Activated T-cell treated with anti-CD3 and anti-CD28 coated beads for 48 hours (primary cell): ENCODE measurements around the gene RGS16.

Experiments
- DNase-seq: peaks from one replicate; pipeline ENCODE4 v3.0.0-alpha.2; 2020; ENCODE audit warnings: low read depth

The RGS16 gene

DNA sequence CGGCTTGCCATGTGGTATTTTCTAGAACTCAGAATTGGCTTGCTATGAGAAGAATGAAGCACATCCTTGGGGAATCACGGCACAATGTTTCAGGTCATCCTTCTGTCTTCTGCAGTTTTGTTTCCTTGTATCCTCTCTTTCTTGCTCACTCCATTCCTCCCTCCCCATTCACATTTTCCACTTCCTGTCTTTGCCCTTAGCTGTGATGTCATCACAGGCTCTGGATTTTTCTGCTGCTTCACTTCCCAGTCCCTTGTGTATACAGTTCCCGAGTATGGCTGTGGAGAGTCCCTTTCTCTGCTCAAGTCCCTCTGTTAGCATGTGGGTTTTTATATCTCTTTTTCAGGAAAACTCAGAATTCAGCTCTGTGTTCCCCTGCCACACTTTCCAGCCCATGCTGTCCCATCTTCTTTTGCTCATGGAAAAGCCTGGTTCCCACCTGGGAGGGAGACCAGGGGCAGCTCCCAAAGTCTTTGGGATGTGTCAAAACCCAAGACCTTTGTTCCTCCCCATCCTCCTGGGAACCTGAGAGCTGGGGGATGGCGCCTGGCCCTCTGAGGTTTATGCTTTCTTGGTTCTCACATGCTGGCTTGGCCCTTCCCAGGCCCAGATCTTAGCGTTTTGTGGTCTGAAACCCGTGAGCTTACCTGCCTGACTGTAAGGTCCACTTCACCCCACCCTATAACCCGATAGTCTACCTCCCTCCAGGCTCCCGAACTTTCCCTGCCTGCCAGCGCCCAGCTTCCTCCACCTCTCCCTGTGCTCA, 4.8 kb upstream of the RGS16 start:
- no peak for DNase-seq

DNA sequence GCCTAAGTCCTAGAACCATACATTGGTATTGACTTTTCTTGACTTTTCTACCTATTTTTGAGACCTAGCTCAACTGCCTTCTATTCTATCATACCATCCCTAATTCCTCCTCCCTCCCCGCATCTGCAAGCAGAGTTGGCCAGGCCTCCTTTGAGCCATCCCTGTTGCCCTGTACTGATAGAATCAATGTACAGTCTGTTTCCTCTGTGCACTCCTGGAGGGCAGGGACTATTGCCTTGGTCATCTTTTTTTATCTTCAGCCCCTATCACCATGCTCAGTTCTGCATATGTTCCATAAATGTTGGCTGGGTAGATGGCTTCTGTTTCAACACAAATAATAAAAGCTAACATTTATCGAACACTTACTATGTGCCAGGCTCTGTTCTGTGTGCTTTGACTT, 4.0 kb upstream of the RGS16 start:
- DNase-seq = no peak

DNA sequence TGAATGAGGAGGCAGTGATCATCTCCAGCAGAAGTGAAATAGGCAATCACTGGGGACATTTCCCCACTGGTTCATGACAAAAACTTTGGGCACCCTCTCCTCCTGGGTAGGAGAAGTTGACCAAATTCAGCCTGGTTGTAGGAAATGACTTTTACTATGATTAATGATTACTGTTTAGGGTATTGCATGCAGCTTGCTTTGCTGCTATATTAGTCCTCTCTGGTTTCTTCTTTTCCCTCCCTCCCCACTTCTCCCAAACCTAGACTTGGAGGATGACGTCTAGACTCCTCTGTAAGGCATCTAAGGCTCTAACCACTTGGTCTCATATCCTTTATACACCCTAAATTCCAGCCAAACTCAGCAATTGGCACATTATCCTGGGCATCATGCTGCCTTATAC, 3.4 kb upstream of the RGS16 start:
- DNase-seq = no peak

DNA sequence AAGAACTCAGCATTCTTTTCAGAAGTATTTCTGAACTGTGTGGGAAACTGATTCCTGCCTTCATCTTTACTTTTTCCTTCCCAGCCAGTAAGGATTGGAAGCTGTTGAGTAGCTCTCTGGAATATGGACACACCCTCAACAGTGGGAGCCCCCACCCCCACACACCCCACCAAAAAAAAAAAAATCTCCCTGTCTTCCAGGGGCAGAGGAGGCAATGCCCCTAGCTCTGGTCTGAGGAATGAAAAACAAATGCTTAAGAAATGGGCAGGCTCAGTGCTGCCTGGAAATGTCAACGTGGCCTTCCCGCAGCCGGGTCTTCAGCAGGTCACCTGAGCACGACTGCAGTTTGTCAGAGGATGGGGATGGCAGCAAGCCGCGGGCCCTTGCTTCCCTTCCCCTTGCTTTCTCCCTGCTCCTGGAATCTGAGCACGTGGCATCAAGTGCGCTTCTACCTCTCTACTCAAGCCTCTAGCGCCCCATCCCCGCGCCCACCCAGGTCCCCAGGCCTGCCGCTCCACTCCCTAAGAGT, 479 bp downstream of the RGS16 start:
- DNase-seq = no peak

DNA sequence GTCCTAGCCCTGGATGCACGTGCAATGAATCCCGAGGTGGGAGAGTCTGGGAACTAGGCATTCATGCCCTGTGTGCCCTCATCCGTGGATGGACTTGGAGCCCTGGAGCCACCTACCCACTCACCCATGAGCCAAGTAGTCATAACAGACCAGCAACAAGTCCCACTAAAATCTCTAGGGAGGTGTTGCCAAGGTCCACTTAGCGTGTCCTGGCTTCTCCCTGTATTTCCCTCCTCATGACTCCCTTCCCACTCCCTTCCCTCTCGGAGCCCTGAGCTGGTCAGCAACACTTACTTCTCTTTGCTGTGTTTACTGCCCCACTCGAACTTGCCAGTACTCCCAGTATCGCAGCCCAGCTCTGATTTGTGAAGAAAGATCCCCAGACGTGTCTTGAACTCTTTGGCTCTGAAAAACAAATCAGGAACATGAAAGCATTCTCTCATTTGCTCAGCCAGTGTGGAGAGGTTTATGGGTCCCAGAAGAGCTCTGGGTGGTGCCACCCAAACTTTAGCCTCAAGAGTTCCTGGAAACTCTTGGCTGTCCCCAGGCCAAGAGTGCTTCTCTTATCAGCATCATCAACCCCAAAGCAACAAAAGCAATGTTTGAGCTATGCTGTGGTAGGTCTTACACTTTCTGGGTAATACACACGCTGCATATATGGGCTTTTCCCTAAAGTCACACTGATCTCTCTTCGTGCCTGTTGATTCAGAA, 1.1 kb downstream of the RGS16 start:
- no peak for DNase-seq

DNA sequence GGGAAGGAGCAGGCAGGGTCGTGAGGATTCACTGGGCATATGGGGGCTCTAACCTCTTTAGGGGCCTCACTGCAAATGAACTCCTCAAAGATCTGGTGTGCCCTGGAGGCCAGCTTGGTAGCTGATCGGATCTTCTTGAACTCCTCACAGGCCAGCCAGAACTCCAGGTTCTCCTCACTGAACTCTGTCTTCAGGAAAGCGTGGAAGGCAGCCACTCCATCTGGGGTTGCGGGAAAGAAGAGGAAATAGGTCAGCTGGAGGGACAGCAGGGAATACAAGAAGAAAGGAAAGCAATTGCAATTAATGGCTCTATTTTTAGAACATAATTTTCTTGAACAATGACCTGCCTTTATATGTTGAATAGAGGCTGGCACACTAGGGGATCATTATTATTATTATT, 2.3 kb downstream of the RGS16 start:
- no peak for DNase-seq

DNA sequence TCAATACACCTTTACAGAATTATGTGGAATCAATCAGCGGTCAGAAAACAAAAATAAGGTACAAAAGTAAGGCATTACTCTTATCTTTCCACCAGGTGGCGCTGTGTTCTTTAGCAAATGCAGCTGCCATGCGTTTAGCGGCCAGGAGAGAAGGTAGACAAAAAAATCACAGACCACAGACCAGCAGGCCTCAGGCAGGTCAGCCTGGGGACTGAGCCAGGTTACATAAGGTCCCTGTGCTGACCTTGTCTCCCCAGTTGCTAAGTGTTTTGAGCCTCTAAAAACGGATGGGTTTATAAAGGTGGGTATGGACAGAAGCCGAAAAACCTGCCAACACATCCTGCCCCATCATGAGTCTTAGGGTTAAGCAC, 2.8 kb downstream of the RGS16 start:
- DNase-seq = no peak

DNA sequence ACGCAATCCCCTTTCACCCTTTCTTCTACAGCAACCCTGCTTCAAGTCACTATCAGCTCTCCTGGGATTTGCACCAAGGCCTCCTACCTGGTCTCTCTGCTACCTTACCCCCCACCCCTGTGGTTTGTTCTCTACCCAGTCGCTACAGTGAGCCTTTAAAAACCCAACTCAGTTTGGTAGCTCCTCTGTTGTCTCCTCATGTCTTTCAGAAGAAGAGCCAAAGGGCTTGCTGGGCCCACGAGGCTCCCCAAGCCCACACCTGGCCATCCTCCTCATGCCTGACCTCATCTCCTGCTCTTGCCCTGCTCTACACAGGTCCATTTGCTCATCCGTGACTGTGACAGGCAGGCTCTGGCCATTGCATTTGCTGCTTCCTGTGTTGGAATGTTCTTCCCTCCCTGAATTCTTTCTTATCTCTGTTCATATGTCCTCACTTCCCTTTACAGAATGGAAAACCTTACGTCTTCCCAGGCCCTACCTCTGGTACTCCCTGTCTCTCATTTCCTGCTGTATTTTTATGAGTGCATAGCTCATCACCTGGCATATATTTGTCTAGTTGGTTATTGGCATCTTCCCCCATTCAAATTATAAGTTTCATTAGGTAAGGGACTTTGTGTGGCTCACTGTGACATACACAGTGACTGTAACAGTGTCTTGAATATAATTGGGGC, 3.3 kb downstream of the RGS16 start:
- DNase-seq = no peak

DNA sequence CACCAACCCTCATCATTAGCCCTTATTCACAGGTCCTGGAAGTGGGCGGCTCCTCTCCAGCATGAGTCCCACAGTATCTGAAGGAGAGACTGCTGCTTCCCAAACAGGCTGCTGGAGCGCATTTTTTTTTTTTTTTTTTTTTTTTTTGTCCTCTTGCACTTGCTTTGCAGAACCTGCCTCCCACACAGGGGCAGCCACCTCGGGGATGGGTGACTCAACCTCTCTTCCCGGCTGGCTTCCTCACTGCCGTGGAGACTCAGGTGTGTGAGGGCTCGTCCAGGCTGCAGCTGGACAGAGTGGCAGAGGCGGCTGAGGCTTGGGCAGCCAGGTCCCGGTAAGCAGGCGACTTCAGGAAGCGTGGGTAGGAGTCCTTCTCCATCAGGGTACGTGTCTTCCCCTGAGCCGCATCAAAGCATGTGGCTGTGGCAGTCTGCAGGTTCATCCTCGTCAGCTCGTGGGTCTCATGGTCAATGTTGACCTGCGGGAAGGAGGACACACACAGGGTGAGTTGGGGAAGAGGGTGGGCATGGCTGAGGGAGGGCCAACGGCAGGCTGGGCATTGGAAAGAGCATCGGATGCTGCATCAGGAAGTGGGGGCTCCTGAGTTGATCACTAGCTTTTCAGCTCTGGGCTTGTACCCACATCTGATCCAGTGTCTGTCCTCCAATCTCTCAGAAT, 4.0 kb downstream of the RGS16 start:
- DNase-seq = no peak

DNA sequence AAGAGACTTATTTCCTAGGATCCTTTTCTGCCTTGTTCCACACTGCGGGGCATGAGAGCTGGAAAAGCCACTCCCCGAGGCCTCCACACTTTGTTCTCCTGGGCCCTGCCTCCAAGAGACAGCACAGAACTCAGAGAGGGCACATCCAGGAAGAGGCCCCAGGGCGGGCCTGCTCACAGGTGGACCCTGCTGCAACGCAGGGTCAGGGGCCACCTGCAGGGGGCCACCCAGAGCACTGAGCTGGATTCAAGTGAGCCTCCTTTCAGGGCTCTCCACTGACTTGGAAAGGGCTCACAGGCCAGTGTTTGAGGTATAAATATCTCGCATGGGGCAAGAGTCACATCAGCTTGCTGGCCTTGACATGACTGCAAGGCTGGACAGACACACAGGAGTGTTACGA, 4.8 kb downstream of the RGS16 start:
- DNase-seq = peak; percentile 29

DNA sequence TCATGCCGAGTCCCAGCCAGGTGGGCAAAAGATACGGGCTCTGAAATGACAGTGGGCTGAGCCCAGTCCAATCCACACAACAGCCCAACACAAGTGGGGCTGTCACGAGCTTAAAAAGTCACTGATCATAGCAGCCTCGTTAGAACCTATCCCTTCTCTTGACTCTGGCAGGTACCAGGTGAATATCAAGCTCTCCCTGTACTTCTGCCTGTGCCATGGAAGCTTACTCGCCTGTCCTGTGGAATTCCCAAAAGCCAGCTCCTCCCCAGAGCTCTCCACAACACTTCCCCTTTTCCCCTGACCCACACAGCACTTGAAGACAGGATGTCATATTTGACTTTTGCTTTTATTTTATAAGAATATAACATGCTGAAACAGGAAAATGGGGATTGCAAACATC, 5.9 kb downstream of the RGS16 start:
- DNase-seq = no peak

DNA sequence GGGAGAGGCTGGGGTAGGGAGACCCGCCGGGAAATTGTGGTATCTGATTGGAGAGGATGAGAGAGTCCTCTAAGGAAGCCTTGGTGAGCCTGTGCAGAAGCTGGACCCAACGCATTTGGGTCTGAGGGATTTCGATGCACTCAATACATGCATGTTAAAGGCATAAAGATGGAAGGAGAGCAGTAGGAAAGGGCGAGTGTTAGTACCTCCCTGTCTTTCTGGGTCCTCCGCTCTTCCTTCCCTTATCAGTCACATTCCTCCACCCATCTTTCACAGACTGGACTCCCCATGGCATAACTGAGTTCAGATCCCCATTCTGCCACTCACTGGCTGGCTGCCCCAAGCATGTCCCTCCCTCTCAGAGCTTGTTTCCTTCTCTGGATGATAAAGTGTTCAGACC, 7.3 kb downstream of the RGS16 start:
- DNase-seq = no peak

DNA sequence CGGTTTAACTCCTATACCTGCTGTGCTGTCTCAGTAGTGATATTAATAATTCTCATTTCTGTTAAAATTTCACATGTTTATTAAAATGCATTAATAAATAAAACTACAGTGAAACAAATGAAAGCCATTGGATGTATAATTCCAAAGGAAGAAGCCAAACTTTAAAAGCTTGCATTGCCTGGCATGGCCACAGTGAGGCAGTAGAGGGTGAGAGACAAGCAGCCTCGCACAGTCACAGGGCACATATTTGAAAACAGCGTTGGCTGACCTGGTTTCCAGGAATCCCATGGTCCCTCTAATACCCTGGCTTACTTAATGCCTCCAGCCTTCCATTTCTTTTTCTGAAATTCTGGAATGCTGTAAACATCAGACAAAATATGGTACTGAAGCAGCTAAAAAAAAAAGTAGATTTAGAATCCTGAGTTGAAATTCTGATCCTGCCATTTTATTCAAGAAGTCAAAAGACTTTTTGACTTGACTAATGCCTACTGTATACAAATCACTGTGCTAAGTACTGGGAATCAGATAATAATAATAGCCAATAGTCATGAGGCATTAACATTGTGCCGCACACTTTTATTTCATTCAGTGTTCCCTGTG, 8.4 kb downstream of the RGS16 start:
- peak; percentile 57 for DNase-seq

DNA sequence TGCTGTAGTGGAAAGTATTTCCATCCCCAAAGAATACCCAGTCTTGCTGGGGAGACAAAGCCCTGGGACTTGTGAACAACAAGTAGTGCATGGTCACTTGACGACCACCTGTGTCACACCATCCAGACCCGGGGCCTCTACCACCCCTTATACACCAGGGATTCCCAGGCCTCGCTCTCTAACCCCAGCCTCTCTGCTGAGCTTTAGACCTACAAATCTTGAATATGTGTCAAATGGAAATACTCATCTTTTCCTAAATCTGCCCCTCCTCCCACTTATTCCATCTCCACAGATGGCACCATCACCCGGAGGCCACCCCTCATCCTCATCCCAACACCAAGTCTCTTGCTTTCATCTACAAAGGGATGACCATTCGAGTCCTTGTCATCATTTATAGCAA, 14.3 kb downstream of the RGS16 start:
- no peak for DNase-seq

DNA sequence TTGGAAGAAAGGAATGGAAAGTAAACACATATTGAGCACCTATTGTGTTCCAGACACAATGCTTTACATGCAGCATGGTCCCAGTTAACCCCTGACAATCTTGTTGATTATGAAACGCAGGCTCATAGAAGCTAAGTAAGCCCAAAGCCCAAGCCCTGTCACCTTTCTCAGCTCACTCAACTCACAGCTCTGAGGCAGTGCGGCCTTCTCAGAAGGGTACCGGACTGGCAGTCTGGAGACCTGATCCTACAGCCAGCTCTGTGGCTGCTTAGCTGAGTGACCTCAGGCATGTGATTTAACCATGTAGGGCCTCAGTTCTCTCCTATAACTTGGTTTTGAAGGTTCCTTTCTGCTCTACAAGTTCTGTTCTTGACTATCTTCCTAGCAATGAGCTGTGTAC, 14.7 kb downstream of the RGS16 start:
- DNase-seq = no peak

DNA sequence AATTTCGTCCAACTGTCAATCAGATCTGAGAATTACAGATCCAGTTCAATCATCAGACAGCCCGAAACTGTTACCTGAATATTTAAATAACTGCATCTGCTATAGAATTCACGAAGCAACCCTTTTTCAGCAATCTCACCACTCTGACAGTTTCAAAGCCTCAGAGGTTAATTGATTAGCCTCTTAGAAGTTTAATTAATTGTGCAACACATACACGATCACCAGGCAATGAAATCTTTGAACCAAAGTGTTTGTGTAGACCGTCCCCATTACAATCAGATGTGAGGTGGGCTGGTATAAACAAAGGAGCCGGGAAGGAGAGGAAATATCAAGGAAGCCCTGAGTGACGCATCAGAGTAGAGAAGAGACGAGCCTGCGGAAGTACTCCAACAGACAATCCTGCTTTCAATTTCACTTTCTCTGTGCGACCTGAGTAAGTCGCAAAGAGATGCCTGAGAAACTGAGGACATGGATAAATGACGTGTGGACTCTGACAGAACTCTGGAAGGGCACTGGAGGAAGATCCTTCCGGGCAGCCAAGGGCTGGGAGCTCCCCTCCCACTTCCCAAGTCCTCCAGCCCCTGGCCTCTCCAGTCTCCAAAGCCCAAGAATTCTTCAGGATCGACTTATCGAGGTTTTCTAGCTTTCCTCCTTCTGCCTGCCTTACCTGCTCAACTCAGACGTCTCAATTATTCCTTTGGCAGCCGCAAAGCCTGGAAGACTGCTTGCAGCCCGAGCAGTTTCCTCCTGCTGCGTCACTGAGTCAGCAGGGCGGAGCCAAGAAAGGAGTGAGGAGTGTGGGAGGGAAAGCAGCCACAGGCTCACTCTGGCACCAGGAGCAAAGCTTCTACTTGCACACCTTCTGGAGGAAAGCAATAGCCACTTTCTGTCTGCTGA, 15.4 kb downstream of the RGS16 start, which contains the start of gene RNASEL:
TSS of gene RNASEL (minus strand) at position 757 of the 897 bp plus-strand sequence. CDS start 2,450 bp downstream, outside the sequence.
- peak; percentile 47 for DNase-seq

DNA sequence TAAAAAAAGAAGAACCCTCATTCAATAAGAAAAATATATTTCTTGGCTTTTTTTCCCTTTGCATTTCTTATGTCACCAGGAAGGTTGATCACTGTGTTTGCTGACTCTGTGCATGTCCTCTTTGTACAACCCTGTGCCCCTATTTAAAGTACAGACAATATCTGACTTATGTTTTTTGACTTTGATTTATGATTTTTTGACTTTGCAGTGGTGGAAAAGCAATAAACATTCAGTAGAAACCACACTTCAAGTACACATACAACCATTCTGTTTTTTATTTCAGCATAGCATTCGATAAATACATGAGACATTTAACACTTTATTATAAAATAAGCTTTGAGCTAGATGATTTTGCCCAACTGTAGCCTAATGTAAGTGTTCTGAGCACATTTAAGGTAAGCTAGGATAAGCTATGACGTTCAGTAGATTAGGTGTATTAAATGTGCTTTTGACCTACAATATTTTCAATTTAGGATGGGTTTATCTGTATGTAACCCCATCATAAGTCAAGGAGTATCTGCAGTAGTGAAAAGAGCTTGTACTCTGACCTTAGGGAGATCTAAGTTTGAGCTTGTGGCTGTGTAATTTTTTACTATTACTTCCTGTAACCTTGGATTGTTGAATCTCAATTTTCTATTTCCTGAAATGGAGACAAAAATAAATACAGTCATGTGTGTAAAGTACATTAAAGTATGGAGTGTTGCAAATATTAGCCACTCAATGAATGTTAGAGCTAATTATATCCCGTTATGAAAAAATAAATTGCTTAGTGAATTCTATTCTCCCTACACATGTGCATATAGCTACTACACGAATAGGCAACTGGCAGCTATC, 16.3 kb downstream of the RGS16 start:
- no peak for DNase-seq

DNA sequence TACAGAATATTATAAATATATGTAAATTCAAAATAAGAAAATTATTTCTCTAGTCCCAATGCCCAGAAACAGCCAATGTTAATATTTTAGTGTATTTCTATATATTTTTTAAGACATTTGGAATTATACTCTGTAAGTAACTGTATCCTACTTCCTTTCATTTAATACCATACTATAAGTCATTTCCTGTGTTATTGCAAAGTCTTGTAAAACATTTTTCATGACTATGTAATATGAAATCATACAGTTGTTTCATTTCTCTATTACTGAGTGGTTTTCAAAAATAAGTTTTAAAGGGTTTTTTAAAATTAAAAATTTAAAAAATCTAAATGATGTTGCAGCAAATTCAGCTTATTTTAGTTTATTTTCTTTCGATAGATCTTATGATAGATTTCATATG, 17.1 kb downstream of the RGS16 start:
- no peak for DNase-seq

DNA sequence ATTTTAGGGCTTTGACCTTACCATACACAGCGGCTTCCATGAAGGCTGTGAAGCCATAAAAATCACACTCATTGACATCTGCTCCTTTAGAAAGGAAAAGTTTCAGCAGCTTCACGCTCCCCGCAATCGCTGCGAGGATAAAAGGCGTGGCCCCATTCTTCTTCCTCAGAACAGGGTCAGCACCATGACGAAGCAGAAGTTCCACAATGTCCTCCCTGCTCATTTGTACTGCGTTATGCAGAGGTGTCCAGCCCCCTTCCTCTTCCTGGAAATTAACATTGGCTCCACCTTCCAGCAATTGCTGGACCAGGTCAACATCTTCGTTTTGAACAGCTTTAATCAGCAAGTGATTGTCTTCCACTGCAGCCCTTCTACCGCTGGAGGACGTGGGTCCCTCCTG, 17.8 kb downstream of the RGS16 start:
- DNase-seq = no peak

DNA sequence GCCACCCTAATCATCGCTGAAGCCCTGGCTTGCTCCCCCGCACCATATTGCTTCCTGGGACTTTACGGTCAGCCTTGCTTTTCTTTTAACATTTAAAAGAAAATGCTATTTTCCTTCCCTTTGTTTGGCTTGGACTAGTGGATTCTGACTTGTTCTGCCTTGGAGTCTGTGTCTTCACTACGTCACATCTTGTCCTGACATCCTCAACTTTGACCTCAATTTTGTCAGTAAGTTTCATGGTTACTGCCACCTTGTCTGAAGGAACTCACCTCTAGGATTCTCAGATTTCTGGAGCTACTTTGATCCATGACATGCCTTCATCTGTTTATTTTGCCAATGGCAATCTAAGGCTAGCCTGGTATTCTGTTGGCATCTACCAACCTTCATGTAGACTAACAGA, 19.4 kb downstream of the RGS16 start:
- no peak for DNase-seq
